GM12892 (cell line): ENCODE data around the gene VPS37D.

ENCODE experiments used
- DNase-seq: peaks from one replicate; pipeline ENCODE4 v3.0.0; 2011; ENCODE audit not compliant: insufficient read length
- FAIRE-seq: peaks from 2 replicates; lab custom pipeline; 2011; peaks lifted over from hg19 to GRCh38; lab: Jason Lieb, UNC
- POLR2A ChIP-seq: IDR thresholded peaks from 2 replicates; pipeline ENCODE4 v1.6.1; 2011; ENCODE audit warnings: low read depth, low read length, control low read depth
- POLR2AphosphoS5 ChIP-seq: IDR thresholded peaks from 2 replicates; pipeline ENCODE4 v1.6.1; 2011; ENCODE audit warnings: low read depth, low read length, control low read depth
- TAF1 ChIP-seq: IDR thresholded peaks from 2 replicates; pipeline ENCODE4 v1.6.1; 2011; ENCODE audit warnings: low read depth, mild to moderate bottlenecking, control low read depth, low read length, borderline replicate concordance

Gene VPS37D

DNA sequence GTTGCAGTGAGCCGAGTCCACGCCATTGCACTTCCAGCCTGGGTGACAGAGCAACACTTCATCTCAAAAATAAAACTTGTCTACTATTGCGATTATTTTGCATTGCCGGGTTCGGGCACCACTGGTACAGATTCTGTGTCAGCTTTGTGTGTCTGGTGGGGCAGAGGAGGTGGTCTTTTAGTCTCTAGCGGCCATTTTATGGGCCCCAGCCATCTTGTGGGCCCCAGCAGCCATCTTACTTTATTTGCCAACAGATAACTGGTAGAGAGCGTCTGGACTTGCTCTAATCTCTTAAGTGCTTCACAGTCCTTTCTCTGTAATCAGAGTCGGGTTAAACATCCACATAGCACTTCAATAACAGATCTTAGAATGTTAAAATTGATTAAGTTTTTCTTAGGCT is 20.7 kb downstream of the VPS37D start:
- no peak for TF ChIP-seq POLR2A
- TF ChIP-seq TAF1: no peak
- no peak for TF ChIP-seq POLR2AphosphoS5
- no peak for FAIRE-seq
- no peak for DNase-seq

DNA sequence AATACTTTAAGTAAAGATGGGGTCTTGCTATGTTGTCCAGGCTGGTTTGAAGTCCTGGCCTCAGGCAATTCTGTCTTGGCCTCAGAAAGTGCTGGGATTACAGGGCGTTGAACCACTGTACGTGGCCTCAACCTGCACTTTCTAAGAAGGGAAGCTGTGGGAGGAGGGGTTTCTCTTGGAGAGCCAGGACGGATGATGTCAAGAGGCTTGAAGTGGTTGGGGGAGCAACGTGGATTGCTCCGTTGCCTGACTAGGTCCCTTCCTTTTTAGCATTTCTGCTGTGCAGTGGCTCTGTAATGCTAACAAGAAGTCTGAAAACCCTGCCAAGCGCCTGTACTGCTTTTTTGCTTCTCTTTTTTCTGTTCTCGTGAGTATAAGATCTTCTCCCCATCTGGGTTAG is 23.0 kb downstream of the VPS37D start:
- no peak for TF ChIP-seq POLR2AphosphoS5
- TF ChIP-seq POLR2A: no peak
- TF ChIP-seq TAF1: no peak
- DNase-seq (no peak), FAIRE-seq (no peak)

DNA sequence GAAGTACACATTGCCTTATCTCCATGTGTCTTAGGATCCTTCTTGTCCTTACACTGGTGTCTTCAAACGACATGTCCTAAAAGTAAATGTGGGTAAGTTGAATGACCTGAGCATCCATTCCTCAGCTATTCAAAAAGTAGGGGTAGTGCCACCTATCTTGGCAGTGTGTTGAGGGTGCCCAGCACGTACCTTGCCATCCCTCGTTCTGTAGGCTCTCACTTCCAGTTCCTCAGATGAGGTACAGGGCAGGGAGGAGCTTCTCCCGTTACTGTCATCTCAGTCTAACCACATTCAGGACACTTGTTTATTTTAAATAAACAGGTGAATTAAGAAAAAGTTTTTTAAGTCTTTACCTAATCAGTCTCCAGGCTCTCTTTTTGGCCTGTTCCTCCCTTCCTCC is 28.7 kb downstream of the VPS37D start:
- FAIRE-seq (no peak), DNase-seq (no peak)
- no peak for TF ChIP-seq POLR2A
- no peak for TF ChIP-seq POLR2AphosphoS5
- no peak for TF ChIP-seq TAF1

DNA sequence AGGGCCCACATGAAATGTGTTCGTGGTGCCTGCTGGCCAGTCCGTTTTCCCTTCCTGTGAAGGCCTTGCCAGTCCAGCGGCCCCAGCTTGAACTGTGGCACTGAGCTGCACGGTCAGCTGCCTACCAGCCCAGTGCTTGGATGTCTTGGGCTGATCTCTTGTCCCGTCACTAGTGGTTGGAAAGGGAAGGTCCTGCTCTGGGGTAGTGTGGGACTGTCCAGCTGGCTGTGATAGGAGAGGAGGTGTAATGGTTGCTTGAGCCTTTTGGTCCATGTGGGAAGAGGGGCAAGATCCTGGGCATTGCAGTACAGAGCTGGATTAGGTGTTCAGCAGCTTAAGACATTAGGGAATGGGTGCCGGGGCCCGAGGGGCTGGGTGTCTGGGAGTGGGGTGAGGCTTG is 30.8 kb downstream of the VPS37D start:
- TF ChIP-seq TAF1 (no peak), POLR2A (no peak), POLR2AphosphoS5 (0 out of 2 replicates have a peak, but pooled peaks have one; percentile 20)
- no peak for DNase-seq
- FAIRE-seq: no peak

DNA sequence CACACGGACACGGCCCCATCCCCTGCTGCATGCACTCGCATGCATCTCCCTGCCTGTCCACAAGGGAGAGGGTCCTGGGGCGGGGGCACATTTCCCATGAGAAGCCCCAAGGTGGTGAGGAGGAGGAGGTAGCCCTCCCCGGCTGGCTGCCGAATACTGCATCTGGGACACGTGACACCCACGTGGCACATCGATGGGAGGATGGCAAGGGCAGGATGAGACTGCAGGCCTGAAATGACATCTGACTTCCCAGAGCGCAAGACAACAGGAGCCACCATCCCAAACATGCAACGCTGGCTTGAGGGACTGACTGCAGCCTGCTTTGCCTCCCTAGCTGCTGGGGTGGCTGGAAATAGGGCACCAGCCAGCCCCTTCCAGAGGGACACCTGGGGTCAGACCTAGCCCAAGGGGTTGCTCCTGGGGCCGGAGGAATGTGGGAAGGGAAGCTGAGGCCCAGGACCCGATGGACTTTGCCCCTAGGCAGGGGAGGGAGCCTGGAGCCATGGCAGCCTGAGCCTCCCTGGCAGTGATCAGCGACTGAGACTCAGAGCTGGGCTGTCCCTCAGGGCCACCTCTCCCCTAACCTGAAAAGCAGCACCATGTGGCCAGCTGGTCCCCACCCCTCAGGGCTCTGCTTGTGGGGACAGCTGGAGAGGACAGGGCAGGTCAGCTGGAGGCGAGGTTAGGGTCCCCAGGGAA is 31.9 kb downstream of the VPS37D start:
- no peak for DNase-seq
- FAIRE-seq: no peak
- TF ChIP-seq POLR2A (0 out of 2 replicates have a peak, but pooled peaks have one; percentile 10), TAF1 (no peak), POLR2AphosphoS5 (0 out of 2 replicates have a peak, but pooled peaks have one; percentile 4)

DNA sequence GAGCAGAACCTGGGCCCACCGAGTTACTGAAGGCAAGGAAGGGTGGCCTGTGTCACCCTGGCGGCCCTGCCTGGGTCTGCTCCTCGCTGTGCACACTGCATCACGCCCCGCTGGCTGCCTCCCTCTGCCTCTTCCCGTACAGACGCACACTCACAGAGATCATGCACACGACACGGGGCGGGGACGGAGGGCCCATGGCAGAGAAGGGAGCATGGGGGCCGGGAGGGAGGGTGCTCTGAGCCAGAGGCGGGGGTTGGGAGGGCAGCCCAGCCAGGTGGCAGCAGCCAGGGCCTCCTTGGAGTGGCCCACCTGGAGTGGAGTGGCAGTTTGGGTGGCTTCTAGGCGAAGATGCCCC is 32.4 kb downstream of the VPS37D start:
- no peak for DNase-seq
- peak; percentile 60; the same call in 1 of the 2 replicates for TF ChIP-seq POLR2AphosphoS5
- no peak for TF ChIP-seq TAF1
- FAIRE-seq: no peak

DNA sequence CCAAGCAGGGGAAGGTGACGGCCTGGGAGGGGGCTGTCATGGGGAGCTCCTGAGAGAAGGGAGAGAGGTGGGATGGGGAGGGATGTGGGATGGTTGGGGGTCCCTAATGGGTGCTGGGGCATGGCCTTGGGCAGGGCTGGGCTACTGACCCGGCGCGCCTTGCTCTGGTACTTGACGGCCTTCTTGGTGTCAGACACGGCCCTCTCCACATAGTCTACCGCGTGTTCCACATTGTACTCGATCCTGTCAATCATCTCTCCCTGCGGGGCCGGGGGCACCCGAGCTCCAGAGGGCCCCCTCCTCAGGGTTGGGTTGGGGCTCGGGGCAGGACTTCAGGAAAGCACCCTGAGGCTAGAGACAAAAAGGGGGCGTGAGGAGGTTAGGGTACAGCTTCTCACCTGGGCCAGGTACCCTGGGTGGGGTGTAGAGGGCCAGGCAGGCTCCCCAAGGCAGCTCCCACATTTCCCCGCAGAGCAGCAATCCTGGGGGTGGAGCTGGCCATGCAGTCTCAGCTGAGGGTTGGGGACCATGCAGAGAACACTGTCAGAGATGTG is 33.0 kb downstream of the VPS37D start:
- no peak for TF ChIP-seq POLR2A
- TF ChIP-seq POLR2AphosphoS5: no peak
- no peak for TF ChIP-seq TAF1
- FAIRE-seq: no peak
- no peak for DNase-seq

DNA sequence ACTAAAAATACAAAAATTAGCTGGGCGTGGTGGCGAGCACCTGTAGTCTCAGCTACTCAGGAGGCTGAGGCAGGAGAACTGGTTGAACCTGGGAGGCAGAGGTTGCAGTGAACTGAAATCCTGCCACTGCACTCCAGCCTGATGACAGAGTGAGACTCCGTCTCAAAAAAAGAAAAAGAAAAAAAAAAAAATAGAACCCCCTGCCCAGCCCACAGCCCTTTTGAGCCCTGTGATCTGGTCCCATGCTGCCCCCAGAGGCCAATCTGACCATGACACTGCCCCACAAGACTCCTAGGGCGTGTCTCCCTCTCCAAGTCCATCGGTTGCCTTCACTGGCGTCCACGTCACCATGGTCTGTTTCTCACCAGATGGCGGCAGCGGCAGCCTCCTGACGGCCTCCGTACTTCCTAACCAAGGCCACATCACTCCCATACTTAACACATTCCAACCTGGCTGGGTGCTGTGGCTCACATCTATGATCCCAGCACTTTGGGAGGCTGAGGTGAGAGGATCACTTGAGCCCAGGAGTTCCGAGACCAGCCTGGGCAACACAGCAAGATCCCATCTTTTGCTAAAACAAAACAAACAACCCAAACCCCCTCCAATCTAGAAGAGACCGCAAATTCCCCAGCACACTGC is 33.8 kb downstream of the VPS37D start:
- TF ChIP-seq POLR2AphosphoS5 (no peak), POLR2A (0 out of 2 replicates have a peak, but pooled peaks have one; percentile 14)
- DNase-seq (no peak), FAIRE-seq (no peak)

DNA sequence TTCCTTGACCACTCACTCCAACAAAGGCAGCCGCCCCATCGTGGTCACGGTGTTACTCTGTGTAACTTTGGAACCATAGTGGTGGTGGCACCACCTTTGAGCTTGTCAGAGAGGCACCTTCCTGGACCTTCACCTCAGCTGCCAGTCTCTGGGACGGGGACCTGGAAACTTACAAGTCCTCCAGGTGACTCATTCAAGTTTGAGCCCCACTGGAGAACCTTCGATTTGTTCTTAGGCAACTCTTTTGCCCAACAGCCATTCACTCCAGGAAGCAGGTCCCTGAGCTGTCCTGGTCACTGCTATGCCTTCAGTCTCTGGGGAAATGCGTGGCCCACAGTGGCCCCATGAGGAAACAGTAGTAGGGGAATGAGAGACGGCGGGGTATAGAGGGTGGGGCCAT is 34.6 kb downstream of the VPS37D start:
- no peak for FAIRE-seq
- TF ChIP-seq POLR2AphosphoS5 (no peak), TAF1 (no peak), POLR2A (no peak)
- DNase-seq: no peak

DNA sequence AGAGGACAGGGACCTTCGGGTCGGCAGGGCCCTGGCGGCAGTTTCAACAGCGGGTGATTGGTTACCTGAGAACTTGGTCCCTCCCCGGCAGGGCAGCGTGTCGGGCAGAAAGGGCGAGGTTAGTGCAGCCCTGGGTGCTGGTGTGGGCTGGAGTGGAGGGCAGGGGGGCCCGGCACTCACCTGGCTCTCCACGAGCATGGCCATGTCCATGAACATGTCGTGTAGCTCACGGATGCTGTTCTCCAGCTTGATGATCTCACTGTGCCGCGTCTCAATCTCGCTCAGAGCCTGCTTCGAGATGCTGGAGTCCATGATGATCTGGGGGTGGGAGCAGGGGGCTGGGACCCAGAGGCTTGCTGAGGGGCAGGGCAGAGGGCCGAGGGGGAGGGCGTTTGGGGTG is 35.0 kb downstream of the VPS37D start:
- DNase-seq (no peak), FAIRE-seq (no peak)

DNA sequence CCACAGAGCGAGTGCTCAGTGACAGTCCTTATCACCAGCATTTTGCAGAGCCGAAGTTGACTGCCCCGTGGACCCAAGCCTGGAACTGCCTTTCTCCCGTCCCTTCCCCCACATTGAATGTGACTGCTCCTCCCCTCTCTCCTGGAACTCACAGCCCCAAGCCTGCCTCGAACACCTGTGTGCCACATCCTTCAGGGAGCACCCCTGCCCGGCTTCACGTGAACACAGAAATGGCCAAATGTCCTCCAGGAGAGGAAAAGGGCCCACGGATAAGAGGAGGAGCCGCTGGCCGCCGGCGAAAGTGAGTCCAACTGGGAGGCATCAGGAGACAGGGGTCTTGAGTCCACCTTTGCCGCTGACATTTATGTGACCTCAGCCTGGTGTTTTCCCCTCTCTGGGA is 35.6 kb downstream of the VPS37D start:
- FAIRE-seq (no peak), DNase-seq (no peak)
- TF ChIP-seq POLR2AphosphoS5: no peak

More for the DNA sequence above, 35.0 kb downstream of the VPS37D start:
- TF ChIP-seq POLR2AphosphoS5: no peak
- no peak for TF ChIP-seq POLR2A
- TF ChIP-seq TAF1: no peak

DNA sequence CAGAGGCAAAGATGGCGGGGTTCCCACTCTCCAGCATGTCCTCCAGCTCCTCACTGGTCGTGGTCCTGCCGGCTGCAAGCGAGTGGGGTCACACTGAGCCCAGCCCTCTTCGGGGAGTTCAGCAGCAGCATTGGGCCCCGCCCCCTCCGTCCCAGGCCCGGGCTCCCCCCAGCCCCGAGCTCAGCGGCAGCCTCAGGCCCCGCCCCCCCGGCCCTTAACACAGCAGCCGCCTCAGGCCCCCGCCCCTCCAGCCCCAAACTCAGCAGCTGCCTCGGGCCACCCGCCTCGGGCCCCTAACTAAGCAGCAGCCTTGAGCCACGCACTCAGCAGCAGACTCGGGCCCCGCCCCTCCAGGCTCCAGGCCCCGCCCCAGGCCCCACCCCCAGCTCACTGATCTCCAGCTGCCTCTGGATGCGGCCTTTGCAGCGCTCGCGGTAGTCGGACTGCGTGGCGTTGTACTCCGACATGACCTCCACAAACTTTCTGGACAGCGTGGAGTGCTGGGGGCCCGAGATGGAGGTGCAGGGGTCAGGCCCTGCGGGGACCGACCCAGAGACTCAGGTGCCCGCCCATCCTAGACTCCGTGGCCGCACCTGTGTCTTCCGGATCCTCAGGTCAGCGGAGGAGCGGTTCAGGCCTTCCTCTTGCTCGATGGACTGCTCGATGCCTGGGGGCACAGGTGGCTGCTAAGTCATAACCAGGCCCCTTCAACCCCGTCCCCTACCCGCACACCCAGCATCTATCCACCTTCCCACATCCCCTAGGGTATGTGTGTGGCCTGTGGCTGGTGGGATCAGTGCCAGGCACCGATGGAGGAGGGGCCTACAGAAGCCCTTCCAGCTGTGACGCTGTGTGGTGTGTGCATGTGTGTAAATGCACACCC is 36.4 kb downstream of the VPS37D start:
- FAIRE-seq: no peak

More for the DNA sequence above, 36.4 kb downstream of the VPS37D start:
- DNase-seq: no peak
- TF ChIP-seq TAF1 (no peak), POLR2A (no peak), POLR2AphosphoS5 (no peak)
